ENCODE data around the gene CFTR.
"Not testable (repeated sequence)": the region's sequence is repeated elsewhere in the genome, so short reads cannot be mapped to it uniquely, and the experiment has no call there.

CFTR gene

GRCh38 chr7:117688126-117688525 is 208.3 kb downstream of the CFTR start:
- no peak for DNase-seq (ENCODE audit: low spot score)

DNA sequence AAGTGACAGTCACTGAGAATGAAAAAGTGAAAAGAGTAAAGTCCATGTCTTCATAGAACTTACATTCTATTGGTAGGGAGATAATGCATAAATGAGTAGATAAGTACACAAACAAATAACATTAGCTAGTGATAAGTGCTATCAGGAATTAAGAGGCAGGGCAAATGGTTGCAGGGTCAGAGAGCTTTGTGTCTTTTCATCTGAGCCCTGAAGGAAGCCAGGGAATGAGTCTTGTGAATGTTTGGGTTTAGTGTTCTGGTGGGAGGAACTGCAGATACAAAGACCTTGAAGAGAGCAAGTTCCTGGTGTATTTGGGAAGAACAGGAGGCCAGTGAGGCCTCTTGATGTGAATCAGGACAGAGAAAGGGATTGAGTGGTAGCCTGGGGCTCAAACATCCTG is 209.6 kb downstream of the CFTR start:
- no peak for DNase-seq (ENCODE audit: low spot score)

- no peak for DNase-seq (ENCODE audit: low spot score)
These were observed 210.3 kb downstream of the CFTR start for GRCh38 chr7:117690147-117690546.

- DNase-seq (ENCODE audit: low spot score), result no peak
These were observed 212.5 kb downstream of the CFTR start for GRCh38 chr7:117692338-117692737.

- DNase-seq (ENCODE audit: low spot score), result no peak
These were observed 218.2 kb downstream of the CFTR start for GRCh38 chr7:117698018-117698417.

- no peak for DNase-seq (ENCODE audit: low spot score)
These were observed 224.2 kb downstream of the CFTR start for GRCh38 chr7:117704063-117704462.

GRCh38 chr7:117705630-117706029 is 225.8 kb downstream of the CFTR start:
- DNase-seq (ENCODE audit: low spot score), result no peak

DNA sequence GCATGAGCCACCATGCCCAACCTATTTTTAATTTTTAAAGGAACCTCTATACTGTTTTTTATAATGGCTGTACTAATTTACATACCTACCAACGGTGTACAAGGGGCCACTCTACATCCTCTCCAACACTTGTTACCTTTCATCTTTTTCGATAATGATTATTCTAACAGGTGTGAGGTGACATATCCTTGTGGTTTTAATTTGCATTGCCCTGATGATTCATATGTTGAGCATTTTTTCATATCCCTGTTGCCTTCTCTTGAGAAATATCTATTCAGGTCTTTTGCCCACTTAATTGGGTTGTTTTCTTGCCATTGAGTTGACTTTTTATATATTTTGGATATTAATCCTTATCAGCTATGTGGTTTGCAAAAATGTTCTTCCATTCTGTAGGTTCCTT is 226.4 kb downstream of the CFTR start:
- no peak for DNase-seq (ENCODE audit: low spot score)

DNA sequence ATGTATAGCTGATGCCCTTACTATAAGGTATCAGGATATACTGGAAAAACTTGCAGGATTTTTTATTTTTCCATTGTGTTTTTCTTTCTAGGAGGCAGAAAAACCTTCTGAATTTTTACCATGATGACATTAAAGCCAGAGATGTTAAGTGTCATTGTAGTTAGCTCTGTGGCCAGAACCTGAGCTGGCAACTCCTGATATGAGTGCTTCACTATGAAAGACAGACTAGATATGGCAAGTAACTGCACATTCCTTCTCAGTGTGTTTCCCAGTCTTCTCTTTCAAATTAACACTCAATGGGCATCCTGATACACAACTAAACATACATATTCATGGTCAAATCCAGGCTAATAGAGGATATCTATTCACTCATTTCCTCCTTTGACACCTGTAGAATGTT is 227.3 kb downstream of the CFTR start:
- DNase-seq (ENCODE audit: low spot score), result no peak

GRCh38 chr7:117708173-117708572 is 228.3 kb downstream of the CFTR start:
- DNase-seq (ENCODE audit: low spot score), result not testable (repeated sequence)

- DNase-seq (ENCODE audit: low spot score), result no peak
These were observed 231.7 kb downstream of the CFTR start for GRCh38 chr7:117711556-117711955.

- peak; percentile 58 for DNase-seq (ENCODE audit: low spot score)
These were observed 236.1 kb downstream of the CFTR start for GRCh38 chr7:117715784-117716445.

DNA sequence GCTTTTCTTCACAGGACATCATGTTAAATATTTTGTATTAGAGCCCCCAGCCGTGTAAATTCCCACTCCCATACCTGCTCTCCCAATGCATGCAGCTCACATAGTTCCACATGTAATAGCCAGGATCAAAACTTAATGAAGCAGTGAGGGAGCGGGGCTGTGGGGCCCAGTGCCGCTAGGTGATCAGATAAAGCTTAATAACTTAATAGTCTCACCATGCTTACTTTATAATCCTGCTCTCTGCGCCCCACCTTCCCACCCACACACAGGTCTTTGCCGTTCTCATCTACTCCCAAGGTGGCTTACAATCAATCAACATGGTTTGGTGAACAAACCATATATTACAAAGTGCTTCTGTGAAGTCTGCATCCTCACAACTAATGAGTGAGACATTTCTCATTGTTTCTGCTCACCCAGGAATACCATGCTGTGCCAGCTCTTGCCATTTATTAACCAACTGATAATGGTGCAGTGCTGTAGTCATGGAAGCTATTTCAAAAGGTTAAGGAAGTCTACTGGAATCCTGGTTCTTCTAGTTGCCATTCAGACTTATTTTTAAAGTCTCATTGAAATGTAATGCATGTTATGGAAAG is 237.0 kb downstream of the CFTR start:
- DNase-seq (ENCODE audit: low spot score), result no peak

DNA sequence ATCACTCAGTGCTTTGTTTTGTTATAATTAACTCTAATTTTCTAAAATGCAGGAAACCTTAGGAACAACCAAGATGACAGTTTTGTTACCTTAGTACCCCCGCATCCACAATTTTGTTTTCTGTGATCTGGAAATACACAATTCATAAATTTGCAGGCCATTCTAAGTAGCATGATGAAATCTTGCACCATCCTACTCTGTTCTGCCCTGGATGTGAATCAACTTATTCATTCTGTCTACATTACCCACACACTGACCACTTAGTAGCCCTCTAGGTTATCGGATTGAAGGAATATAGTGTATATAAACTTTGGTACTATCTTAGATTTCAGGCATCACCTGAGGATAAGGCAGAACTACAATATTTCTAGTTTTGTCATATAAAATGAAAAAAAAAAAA is 237.5 kb downstream of the CFTR start:
- no peak for DNase-seq (ENCODE audit: low spot score)
